ENCODE data around the gene FGD6.

Gene FGD6

GRCh38 chr12:95231190-95231589, 13.9 kb upstream of the FGD6 start:
- DNase-seq: no peak

- DNase-seq: no peak
Observed at GRCh38 chr12:95230313-95230712, 13.0 kb upstream of the FGD6 start.

- no peak for DNase-seq
Observed at GRCh38 chr12:95229636-95230035, 12.4 kb upstream of the FGD6 start.

- no peak for DNase-seq
Observed at GRCh38 chr12:95228617-95229016, 11.3 kb upstream of the FGD6 start.

GRCh38 chr12:95227818-95228356, 10.6 kb upstream of the FGD6 start:
- no peak for DNase-seq

GRCh38 chr12:95225645-95226212, 8.5 kb upstream of the FGD6 start:
- no peak for DNase-seq

- no peak for DNase-seq
Observed at GRCh38 chr12:95224202-95225170, 7.2 kb upstream of the FGD6 start.

- DNase-seq: no peak
Observed at GRCh38 chr12:95220726-95221125, 3.5 kb upstream of the FGD6 start.

- DNase-seq: no peak
Observed at GRCh38 chr12:95220190-95220589, 2.9 kb upstream of the FGD6 start.

- peak; percentile 57 for DNase-seq
Observed at GRCh38 chr12:95218150-95219133, 1.2 kb upstream of the FGD6 start.

GRCh38 chr12:95216711-95217376, 423 bp downstream of the FGD6 start:
- peak; percentile 23 for DNase-seq

GRCh38 chr12:95215949-95216348, 1.3 kb downstream of the FGD6 start:
- no peak for DNase-seq

GRCh38 chr12:95214466-95214865, 2.8 kb downstream of the FGD6 start:
- DNase-seq: no peak

- no peak for DNase-seq
Observed at GRCh38 chr12:95213928-95214327, 3.3 kb downstream of the FGD6 start.

- DNase-seq: no peak
Observed at GRCh38 chr12:95213119-95213518, 4.1 kb downstream of the FGD6 start.

- DNase-seq: no peak
Observed at GRCh38 chr12:95212586-95212985, 4.7 kb downstream of the FGD6 start.

GRCh38 chr12:95208678-95209077, 8.6 kb downstream of the FGD6 start:
- DNase-seq: no peak

GRCh38 chr12:95207407-95207806, 9.9 kb downstream of the FGD6 start:
- DNase-seq: no peak

GRCh38 chr12:95206916-95207315, 10.4 kb downstream of the FGD6 start:
- DNase-seq: no peak

- DNase-seq: no peak
Observed at GRCh38 chr12:95205685-95206084, 11.6 kb downstream of the FGD6 start.

- no peak for DNase-seq
Observed at GRCh38 chr12:95205016-95205624, 12.1 kb downstream of the FGD6 start.

Measured in CD4-positive, alpha-beta T cell treated with Interleukin-21 for 1 hour (primary cell).